IMR-90 (cell line): ENCODE data around the gene EPS8. TPM values are rescaled to one million over a fixed set of nuclear protein-coding genes. Genes with fewer than 3 reads are reported as not detected.

Experiments used
- CEBPB ChIP-seq: IDR thresholded peaks from 2 replicates; pipeline ENCODE4 v1.6.1; 2012; ENCODE audit warnings: low read depth, low read length, improper control_type of control experiment
- CTCF ChIP-seq: conservative IDR thresholded peaks from 2 replicates; pipeline ENCODE4 v1.5.1; 2012; ENCODE audit warnings: mild to moderate bottlenecking, low read depth, low read length, improper control_type of control experiment
- FOS ChIP-seq: fragments of 150-350 bp; IDR thresholded peaks from 2 replicates; pipeline ENCODE4 v1.6.1; 2016; ENCODE audit warnings: low read depth, low read length
- MXI1 ChIP-seq: IDR thresholded peaks from 2 replicates; pipeline ENCODE4 v1.6.1; 2012; ENCODE audit warnings: low read depth, mild to moderate bottlenecking, low read length, moderate library complexity, borderline replicate concordance
- polyA plus RNA-seq, 3 experiments: library from polyadenylated mRNA; depleted of rRNA; stranded (reverse); fragments of >200 nt; gene quantifications; 2 replicates each; pipeline ENCODE4 v1.2.3, GENCODE V29; 2012; ENCODE audit warnings: low replicate concordance in 1 of 3
- total RNA-seq: library from RNA; depleted of rRNA; stranded (reverse); fragments of >200 nt; gene quantifications from 2 replicates; pipeline ENCODE4 v1.2.3, GENCODE V29; 2012

EPS8 gene
- total and polyA plus RNA-seq, 2 of the 4 experiments (the other 2 are of a cell fraction) = 45.1 to 104 TPM

- no peak for TF ChIP-seq CTCF
- TF ChIP-seq CEBPB = peak; percentile 87
- TF ChIP-seq FOS = no peak
- 0 out of 2 replicates have a peak, but pooled peaks have one; percentile 29 for TF ChIP-seq MXI1
Observed at GRCh38 chr12:15789220-15790171, at the start of gene EPS8 (continued).
